ENCODE measurements around the gene ADAMTS20.

ADAMTS20 gene

DNA sequence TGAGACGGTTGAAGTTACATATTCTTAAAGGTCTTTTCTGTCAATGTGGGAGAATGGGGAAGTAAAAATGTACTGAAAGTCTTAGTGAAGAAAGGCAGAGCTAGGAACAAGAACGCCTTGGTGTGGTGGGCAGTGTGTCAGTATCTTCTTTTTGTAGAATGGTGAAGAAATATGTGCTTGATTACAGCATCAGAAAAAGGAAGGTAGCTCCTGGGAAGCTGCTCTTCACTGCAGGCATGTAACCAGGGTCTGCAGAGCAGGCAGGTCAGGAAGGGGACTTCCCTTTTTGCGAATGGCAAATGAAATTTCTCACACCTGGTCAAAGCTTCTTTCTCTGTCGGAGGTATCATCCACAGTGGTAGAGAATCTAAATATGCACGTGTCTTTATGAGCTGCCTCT lies 226.2 kb downstream of the ADAMTS20 start:
- TF ChIP-seq POLR2A (IDR thresholded peaks at IDR 0.05; ENCODE audit: low read depth, low read length) = no peak
- TF ChIP-seq POLR2AphosphoS5 (IDR thresholded peaks at IDR 0.05; ENCODE audit: low read depth, low read length) = no peak
- TF ChIP-seq TAF1 (IDR thresholded peaks at IDR 0.05; ENCODE audit: borderline replicate concordance, low read depth, low read length) = no peak
- no peak for FAIRE-seq

DNA sequence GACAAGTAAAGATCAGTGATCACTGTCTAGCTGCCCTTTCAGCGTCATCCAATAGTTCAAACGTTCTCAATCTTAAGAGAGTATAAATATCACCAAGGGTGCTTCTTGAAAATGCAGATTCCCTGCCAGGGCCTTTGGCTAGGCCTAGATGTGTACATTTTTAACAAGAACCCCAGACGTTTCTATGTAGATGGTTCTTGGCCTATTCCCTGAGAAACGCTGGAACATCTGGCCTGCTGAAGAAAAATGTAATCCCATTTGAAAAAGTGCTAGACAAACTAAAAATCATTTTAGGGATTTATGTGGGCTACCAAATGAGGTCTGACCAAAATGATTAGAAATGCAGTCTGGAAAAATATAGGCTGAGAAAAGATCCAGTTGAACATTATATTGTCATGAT lies 231.7 kb downstream of the ADAMTS20 start:
- TF ChIP-seq POLR2AphosphoS5 (IDR thresholded peaks at IDR 0.05; ENCODE audit: low read depth, low read length) = no peak
- TF ChIP-seq TAF1 (IDR thresholded peaks at IDR 0.05; ENCODE audit: borderline replicate concordance, low read depth, low read length) = no peak
- no peak for TF ChIP-seq POLR2A (IDR thresholded peaks at IDR 0.05; ENCODE audit: low read depth, low read length)
- DNase-seq (ENCODE audit: insufficient read length) = no peak
- FAIRE-seq = no peak

More for the DNA sequence above, 226.2 kb downstream of the ADAMTS20 start:
- DNase-seq (ENCODE audit: insufficient read length) = no peak

DNA sequence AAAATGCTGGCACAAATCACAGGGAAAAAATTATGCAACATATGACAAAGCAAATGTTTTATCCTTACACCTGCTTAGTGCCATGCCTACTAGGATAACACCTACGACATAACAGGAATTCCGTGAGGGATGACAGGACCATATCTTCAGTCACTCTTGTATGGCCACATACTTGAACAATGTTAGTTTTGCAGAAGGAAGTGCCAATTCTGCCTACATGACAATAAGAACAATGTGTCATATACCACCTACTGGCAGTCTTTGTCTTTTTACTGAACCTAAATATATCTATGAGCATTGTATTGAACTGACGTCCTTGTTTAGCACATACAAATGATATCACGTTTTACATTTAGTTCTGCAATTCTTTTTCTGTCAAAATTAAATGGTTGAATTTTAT lies 234.0 kb downstream of the ADAMTS20 start:
- no peak for TF ChIP-seq TAF1 (IDR thresholded peaks at IDR 0.05; ENCODE audit: borderline replicate concordance, low read depth, low read length)
- TF ChIP-seq POLR2AphosphoS5 (IDR thresholded peaks at IDR 0.05; ENCODE audit: low read depth, low read length) = no peak
- TF ChIP-seq POLR2A (IDR thresholded peaks at IDR 0.05; ENCODE audit: low read depth, low read length) = no peak
- no peak for FAIRE-seq
- DNase-seq (ENCODE audit: insufficient read length) = no peak

DNA sequence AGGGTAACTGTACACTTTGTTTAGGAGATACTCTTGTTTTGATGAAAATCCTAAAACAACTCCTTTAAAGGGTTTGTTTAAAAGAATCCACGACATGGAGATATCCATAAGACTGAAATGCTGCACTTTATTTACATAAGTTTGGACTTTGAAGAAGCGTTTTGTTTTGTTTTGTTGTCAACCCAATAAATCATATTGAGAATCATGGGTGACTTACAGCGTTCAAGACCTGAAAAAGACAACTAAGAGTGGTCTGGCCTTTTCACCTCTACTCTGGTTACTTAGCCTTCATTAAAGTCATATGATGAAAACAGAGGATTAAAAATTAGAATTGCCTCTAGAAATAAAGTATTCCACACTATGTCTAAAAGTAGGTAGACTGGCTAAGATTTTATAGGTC lies 234.8 kb downstream of the ADAMTS20 start:
- no peak for DNase-seq (ENCODE audit: insufficient read length)
- TF ChIP-seq POLR2AphosphoS5 (IDR thresholded peaks at IDR 0.05; ENCODE audit: low read depth, low read length) = no peak
- TF ChIP-seq TAF1 (IDR thresholded peaks at IDR 0.05; ENCODE audit: borderline replicate concordance, low read depth, low read length) = no peak
- no peak for TF ChIP-seq POLR2A (IDR thresholded peaks at IDR 0.05; ENCODE audit: low read depth, low read length)
- no peak for FAIRE-seq

DNA sequence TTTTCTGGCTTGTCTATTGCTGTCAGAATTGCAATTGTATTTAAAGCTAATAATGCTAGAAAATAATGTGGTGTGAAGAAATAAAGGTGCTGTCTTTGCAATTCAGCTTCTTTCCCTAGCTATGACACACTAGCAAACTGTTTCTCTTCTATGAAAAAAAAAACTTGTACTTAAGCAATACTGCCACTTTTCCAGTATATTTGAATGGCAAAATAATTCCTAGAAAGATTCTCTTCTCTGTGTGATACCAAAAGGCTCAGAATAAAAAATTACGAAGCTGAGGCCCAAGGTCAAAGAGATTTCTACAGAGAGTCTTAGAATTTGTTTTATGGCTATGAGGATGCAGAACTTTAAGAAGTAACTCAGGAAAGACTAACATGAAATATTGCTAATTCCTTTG lies 235.5 kb downstream of the ADAMTS20 start:
- no peak for FAIRE-seq
- DNase-seq (ENCODE audit: insufficient read length) = no peak
- TF ChIP-seq POLR2AphosphoS5 (IDR thresholded peaks at IDR 0.05; ENCODE audit: low read depth, low read length) = no peak
- TF ChIP-seq TAF1 (IDR thresholded peaks at IDR 0.05; ENCODE audit: borderline replicate concordance, low read depth, low read length) = no peak
- no peak for TF ChIP-seq POLR2A (IDR thresholded peaks at IDR 0.05; ENCODE audit: low read depth, low read length)

DNA sequence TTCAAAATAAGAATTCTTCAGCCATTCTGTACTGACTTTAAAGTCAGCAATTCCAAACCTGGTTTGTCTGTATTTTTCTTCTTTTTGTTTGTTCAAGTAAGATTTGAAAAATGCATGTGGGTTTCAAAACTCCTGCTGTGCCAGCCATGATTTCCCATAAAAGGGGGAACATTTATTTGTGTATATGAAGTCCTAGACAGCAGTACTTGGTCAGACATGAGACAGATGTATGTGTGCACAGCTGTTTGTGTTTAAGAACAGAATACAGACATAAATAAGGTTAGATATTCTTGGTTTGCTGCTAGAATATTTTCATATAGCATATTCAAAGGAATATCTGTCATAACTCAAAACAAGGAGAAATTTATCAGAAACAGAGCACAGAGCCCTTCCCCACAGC lies 236.0 kb downstream of the ADAMTS20 start:
- TF ChIP-seq POLR2A (IDR thresholded peaks at IDR 0.05; ENCODE audit: low read depth, low read length) (no peak), POLR2AphosphoS5 (IDR thresholded peaks at IDR 0.05; ENCODE audit: low read depth, low read length) (no peak), TAF1 (IDR thresholded peaks at IDR 0.05; ENCODE audit: borderline replicate concordance, low read depth, low read length) (no peak)
- DNase-seq (ENCODE audit: insufficient read length) (no peak), FAIRE-seq (no peak)

DNA sequence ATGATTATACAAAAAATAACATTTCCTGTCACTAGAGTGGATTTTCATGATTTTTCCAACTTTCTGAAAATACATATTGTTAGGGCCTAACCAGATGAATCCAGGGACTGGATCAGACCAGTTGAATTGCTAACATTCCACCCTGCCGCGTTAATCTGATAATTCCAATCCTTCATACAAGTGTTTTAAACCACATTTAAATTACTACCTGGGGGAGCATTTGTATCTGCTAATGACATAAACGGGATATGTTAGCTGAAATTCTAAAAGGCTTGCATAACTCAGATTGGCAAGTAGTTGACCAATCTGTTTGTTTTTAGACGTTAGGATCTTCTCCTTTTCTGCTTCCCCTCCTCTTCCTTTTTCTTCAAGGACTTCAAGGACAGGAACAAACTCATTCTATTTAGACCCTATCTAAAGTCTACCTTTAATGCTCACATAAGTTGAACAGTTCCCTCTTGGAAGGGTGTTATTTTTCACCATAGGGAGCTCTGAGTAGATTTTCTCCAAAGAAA lies 239.0 kb downstream of the ADAMTS20 start:
- DNase-seq (ENCODE audit: insufficient read length) = no peak
- no peak for FAIRE-seq
- TF ChIP-seq POLR2AphosphoS5 (IDR thresholded peaks at IDR 0.05; ENCODE audit: low read depth, low read length) (no peak), TAF1 (IDR thresholded peaks at IDR 0.05; ENCODE audit: borderline replicate concordance, low read depth, low read length) (no peak), POLR2A (IDR thresholded peaks at IDR 0.05; ENCODE audit: low read depth, low read length) (no peak)

DNA sequence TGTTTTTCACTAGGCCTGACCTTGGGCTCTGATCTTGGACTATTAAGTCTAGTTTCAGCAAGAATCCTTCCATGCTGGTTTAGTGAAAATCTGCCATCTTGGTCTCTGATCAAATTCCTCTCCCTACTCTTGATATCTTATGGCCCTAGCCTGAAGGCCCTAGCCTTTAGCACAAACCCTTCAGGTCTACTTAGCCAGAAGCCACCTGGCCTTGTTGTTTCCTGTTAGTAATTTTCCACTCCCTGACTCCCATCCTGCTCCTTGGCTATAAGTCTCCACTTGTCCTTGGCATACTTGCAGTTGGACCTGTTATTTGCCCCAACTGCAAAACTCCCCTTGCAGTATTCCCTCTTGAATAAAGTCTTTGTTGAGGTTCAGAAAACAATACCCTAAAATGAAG lies 241.4 kb downstream of the ADAMTS20 start:
- FAIRE-seq (peak; percentile 73), DNase-seq (ENCODE audit: insufficient read length) (no peak)
- TF ChIP-seq POLR2A (IDR thresholded peaks at IDR 0.05; ENCODE audit: low read depth, low read length) (no peak), POLR2AphosphoS5 (IDR thresholded peaks at IDR 0.05; ENCODE audit: low read depth, low read length) (no peak), TAF1 (IDR thresholded peaks at IDR 0.05; ENCODE audit: borderline replicate concordance, low read depth, low read length) (no peak)

DNA sequence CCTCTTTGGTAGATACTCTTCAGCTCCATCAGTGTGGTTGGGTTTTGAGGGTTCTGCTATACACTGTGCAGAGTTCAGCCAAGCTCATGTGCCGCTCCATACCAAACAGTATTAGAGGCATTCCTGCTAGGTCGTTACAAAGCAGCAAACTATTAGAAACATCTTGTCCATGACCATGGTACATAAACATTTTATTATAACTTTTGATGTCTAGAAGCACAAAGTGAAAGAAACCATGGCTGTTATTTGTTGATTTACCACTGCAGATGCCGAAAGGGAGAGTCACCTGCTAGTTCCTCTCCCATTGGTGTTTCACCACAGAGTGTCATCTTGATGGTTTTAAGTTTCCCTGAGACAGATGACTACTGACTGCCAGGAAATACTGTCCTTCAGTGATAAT lies 242.0 kb downstream of the ADAMTS20 start:
- DNase-seq (ENCODE audit: insufficient read length) (no peak), FAIRE-seq (no peak)

DNA sequence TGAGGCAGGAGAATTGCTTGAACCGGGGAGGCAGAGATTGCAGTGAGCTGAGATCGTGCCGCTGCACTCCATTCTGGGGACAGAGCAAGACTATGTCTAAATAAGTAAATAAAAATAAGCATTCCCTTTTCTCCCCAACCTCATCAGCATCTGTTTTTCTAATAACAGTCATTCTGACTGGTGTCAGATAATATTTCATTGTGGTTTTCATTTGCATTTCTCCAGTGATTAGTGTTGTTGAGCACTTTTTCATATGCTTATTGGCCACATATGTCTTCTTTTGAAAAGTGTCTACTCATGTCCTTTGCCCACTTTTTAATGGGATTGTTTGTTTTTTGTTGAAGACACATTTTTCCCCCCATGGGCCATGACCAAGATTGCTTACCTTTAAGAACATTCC lies 243.2 kb downstream of the ADAMTS20 start:
- FAIRE-seq (no peak), DNase-seq (ENCODE audit: insufficient read length) (no peak)
- TF ChIP-seq POLR2A (IDR thresholded peaks at IDR 0.05; ENCODE audit: low read depth, low read length) (no peak), POLR2AphosphoS5 (IDR thresholded peaks at IDR 0.05; ENCODE audit: low read depth, low read length) (no peak), TAF1 (IDR thresholded peaks at IDR 0.05; ENCODE audit: borderline replicate concordance, low read depth, low read length) (no peak)

More for the DNA sequence above, 242.0 kb downstream of the ADAMTS20 start:
- TF ChIP-seq TAF1 (IDR thresholded peaks at IDR 0.05; ENCODE audit: borderline replicate concordance, low read depth, low read length) (no peak), POLR2A (IDR thresholded peaks at IDR 0.05; ENCODE audit: low read depth, low read length) (no peak), POLR2AphosphoS5 (IDR thresholded peaks at IDR 0.05; ENCODE audit: low read depth, low read length) (no peak)

DNA sequence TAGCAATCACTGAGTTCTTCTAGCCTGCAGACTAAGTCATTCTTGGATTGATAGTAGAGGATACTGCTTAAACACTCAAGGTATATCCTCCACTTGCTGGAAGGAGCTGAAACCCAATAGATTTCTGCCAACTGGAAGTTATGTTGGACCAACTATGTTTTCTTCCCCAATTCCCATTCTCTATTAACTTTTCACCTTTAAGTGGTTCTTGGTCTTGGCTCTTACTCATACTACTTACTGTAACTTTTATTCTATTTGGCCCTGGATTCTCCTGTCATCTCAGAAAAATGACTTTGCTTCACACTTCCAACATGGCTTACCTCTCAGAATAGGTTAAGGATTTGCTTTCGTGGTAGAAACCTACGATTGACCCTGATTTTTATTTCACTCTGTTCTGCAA lies 244.9 kb downstream of the ADAMTS20 start:
- DNase-seq (ENCODE audit: insufficient read length) = no peak
- TF ChIP-seq POLR2AphosphoS5 (IDR thresholded peaks at IDR 0.05; ENCODE audit: low read depth, low read length) = no peak
- no peak for FAIRE-seq

DNA sequence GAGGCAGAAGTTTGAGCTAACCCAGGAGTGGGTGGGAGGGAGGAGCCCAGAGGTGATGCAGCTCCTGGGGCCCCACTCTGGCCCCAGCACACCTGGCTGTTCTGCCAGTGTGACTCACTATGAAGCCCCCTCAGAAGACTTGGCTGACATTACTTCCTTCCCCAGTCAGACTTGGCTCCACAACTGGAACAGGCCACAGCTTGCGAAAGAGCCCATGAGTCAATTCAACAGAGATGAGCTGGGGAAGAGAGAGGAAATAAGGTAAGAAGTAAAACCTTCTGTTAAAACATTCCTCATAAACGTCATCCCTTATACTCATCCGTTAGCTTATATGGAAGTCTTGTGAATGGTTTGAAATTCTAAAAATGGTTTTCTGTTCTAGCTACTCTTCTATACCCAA lies 245.9 kb downstream of the ADAMTS20 start:
- FAIRE-seq = no peak
- TF ChIP-seq TAF1 (IDR thresholded peaks at IDR 0.05; ENCODE audit: borderline replicate concordance, low read depth, low read length) = no peak
- TF ChIP-seq POLR2A (IDR thresholded peaks at IDR 0.05; ENCODE audit: low read depth, low read length) = no peak
- no peak for TF ChIP-seq POLR2AphosphoS5 (IDR thresholded peaks at IDR 0.05; ENCODE audit: low read depth, low read length)
- DNase-seq (ENCODE audit: insufficient read length) = no peak

DNA sequence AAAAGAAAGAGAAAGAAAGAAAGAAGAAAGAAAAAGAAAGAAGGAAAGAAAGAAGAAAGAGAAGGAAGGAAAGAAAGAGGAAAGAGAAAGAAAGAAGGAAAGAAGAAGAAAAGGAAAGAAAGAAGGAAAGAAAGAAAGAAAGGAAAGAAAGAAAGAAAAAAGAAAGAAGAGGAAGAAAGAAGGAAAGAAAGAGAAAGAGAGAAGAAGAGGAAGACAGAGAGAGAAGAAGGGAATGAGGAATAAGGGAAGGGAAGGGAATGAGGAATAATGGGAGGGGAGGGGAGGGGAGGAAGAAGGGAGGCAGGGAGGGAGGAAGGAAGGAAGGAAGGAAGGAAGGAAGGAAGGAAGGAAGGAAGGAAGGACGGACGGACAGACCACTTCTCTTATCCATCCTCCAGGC lies 246.9 kb downstream of the ADAMTS20 start:
- no peak for DNase-seq (ENCODE audit: insufficient read length)
- TF ChIP-seq TAF1 (IDR thresholded peaks at IDR 0.05; ENCODE audit: borderline replicate concordance, low read depth, low read length) (no peak), POLR2A (IDR thresholded peaks at IDR 0.05; ENCODE audit: low read depth, low read length) (no peak), POLR2AphosphoS5 (IDR thresholded peaks at IDR 0.05; ENCODE audit: low read depth, low read length) (no peak)
- FAIRE-seq = no peak

All from GM12892 (cell line).